ENCODE results near the gene VPS51. TPM values are rescaled to one million over a fixed set of nuclear protein-coding genes. Genes with fewer than 3 reads are reported as not detected.
A peak's percentile ranks its signal among the peaks of the same experiment; 100 is the strongest.

The VPS51 gene
- total RNA-seq, 1 donor from 2014 or later, result 55.1 TPM

GRCh38 chr11:65104628-65105027 is 8.6 kb downstream of the VPS51 start:
- no peak for ATAC-seq
- DNase-seq (ENCODE audit: low spot score), result no peak

- ATAC-seq (no peak), DNase-seq (ENCODE audit: low spot score) (no peak)
Measured at GRCh38 chr11:65107078-65107477, 11.1 kb downstream of the VPS51 start.

GRCh38 chr11:65107751-65108468 is 11.9 kb downstream of the VPS51 start:
- DNase-seq (ENCODE audit: low spot score) (no peak), ATAC-seq (no peak)

- ATAC-seq (no peak), DNase-seq (ENCODE audit: low spot score) (no peak)
Measured at GRCh38 chr11:65108469-65109123, 12.6 kb downstream of the VPS51 start.

GRCh38 chr11:65109231-65110198 is 13.5 kb downstream of the VPS51 start:
- DNase-seq (ENCODE audit: low spot score) (no peak), ATAC-seq (no peak)

- ATAC-seq, result peak; percentile 60
- DNase-seq (ENCODE audit: low spot score), result peak; percentile 88
Measured at GRCh38 chr11:65110354-65110861, 14.4 kb downstream of the VPS51 start.

- DNase-seq (ENCODE audit: low spot score) (no peak), ATAC-seq (no peak)
Measured at GRCh38 chr11:65111159-65111743, 15.2 kb downstream of the VPS51 start.

- DNase-seq (ENCODE audit: low spot score), result peak; percentile 97
- peak; percentile 78 for ATAC-seq
Measured at GRCh38 chr11:65111744-65112545, 15.9 kb downstream of the VPS51 start, which contains the start of gene TM7SF2. TM7SF2 (plus strand) TSS chr11:65111872; CDS start chr11:65112016, 144 bp downstream.

- peak; percentile 75 for DNase-seq (ENCODE audit: low spot score)
- ATAC-seq, result peak; percentile 58
Measured at GRCh38 chr11:65112546-65113360, 16.7 kb downstream of the VPS51 start.

- DNase-seq (ENCODE audit: low spot score) (no peak), ATAC-seq (no peak)
Measured at GRCh38 chr11:65113361-65113756, 17.3 kb downstream of the VPS51 start.

- ATAC-seq (no peak), DNase-seq (ENCODE audit: low spot score) (peak; percentile 79)
Measured at GRCh38 chr11:65113839-65114238, 17.8 kb downstream of the VPS51 start.

- no peak for DNase-seq (ENCODE audit: low spot score)
- no peak for ATAC-seq
Measured at GRCh38 chr11:65114538-65115171, 18.6 kb downstream of the VPS51 start.

GRCh38 chr11:65115361-65116082 is 19.5 kb downstream of the VPS51 start:
- no peak for DNase-seq (ENCODE audit: low spot score)
- no peak for ATAC-seq

GRCh38 chr11:65116370-65117205 is 20.6 kb downstream of the VPS51 start:
- ATAC-seq, result peak; percentile 16

GRCh38 chr11:65117206-65118096 is 21.4 kb downstream of the VPS51 start, which contains the start of gene ZNHIT2:
ZNHIT2 (minus strand) TSS chr11:65117701; CDS start chr11:65117653, 48 bp downstream.
- DNase-seq (ENCODE audit: low spot score) (peak; percentile 100), ATAC-seq (peak; percentile 74)

More at GRCh38 chr11:65116370-65117205, 20.6 kb downstream of the VPS51 start:
- DNase-seq (ENCODE audit: low spot score), result peak; percentile 62
